GM12878 (cell line): Measurements from ENCODE around the gene ALPP. TPM values are rescaled to one million over a fixed set of nuclear protein-coding genes. Genes with fewer than 3 reads are reported as not detected.

Experiments
- ATAC-seq: fragments of 200-7000 bp; cut with Tn5 transposase; 3 replicates; pipeline ENCODE4 v1.9.1; 2020; ENCODE audit warnings: mild to moderate bottlenecking, moderate library complexity
- BruUV-seq: library from RNA; stranded (reverse); fragments of 400-500 nt; replicated peaks from 2 replicates; lab custom pipeline; 2021; lab: Mats Ljungman, UMichigan
- CTCF ChIA-PET: fragments of 300-600 bp; sonication (Branson Sonifier 250); formaldehyde crosslinking; extraction: SDS; loops from one replicate; lab custom pipeline; 2021; ENCODE audit warnings: inconsistent platforms; lab: Yijun Ruan, JAX
- POLR2A ChIA-PET: fragments of 350-600 bp; formaldehyde crosslinking; extraction: SDS; loops from one replicate; lab custom pipeline; 2021; ENCODE audit warnings: inconsistent platforms; lab: Charles Lee
- RAD21 ChIA-PET: fragments of 300-600 bp; sonication (Branson Sonifier 250); formaldehyde crosslinking; loops from one replicate; lab custom pipeline; 2023; ENCODE audit warnings: antibody characterized with exemption; ENCODE audit not compliant: unreplicated experiment; lab: Charles Lee
- SMC1A ChIA-PET: fragments of 300-600 bp; sonication (Branson Sonifier 250); formaldehyde crosslinking; loops from one replicate; lab custom pipeline; 2023; ENCODE audit not compliant: unreplicated experiment, uncharacterized antibody; lab: Charles Lee
- DNase-seq: peaks from one replicate; pipeline ENCODE4 v3.0.0-alpha.2; 2011; ENCODE audit warnings: low read depth, low spot score
- FAIRE-seq: peaks from 3 replicates; lab custom pipeline; 2011; peaks lifted over from hg19 to GRCh38; lab: Jason Lieb, UNC
- H2AFZ ChIP-seq: 2 replicates; pipeline ENCODE4 v1.6.0; 2011; ENCODE audit warnings: low read depth, low read length, control low read depth; ENCODE audit not compliant: control insufficient read depth
- H3K27ac ChIP-seq: 2 replicates; pipeline ENCODE4 v1.5.1; 2011; ENCODE audit warnings: control low read depth; ENCODE audit not compliant: control insufficient read depth, insufficient read depth
- H3K27me3 ChIP-seq, 2 experiments: replicated peaks in 1 of 2; 2 replicates each; pipeline versions ENCODE4 v1.6.0 to v1.6.1; 2011; ENCODE audit warnings: low read length in 1 of 2; ENCODE audit not compliant: control insufficient read depth in 2 of 2, insufficient read depth in 2 of 2
- H3K36me3 ChIP-seq, 2 experiments: 2 replicates each; pipeline ENCODE4 v1.5.1; 2011; ENCODE audit warnings: low read length in 1 of 2; ENCODE audit not compliant: control insufficient read depth in 2 of 2, insufficient read depth in 2 of 2
- H3K4me1 ChIP-seq: 2 replicates; pipeline ENCODE4 v1.6.1; 2011; ENCODE audit warnings: mild to moderate bottlenecking, low read length, moderate library complexity, mixed read lengths; ENCODE audit not compliant: control insufficient read depth, insufficient read depth
- H3K4me2 ChIP-seq: 2 replicates; pipeline ENCODE4 v1.6.0; 2011; ENCODE audit warnings: control low read depth; ENCODE audit not compliant: control insufficient read depth, insufficient read depth
- H3K4me3 ChIP-seq: fragments of 200-600 bp; sonication (generic); 2 replicates; pipeline ENCODE4 v1.5.1; 2016
- H3K79me2 ChIP-seq: 2 replicates; pipeline ENCODE4 v1.6.0; 2011; ENCODE audit warnings: low read length; ENCODE audit not compliant: control insufficient read depth, insufficient read depth
- H3K9ac ChIP-seq: 2 replicates; pipeline ENCODE4 v1.8.0; 2011; ENCODE audit warnings: low read length, control low read depth, mixed read lengths; ENCODE audit not compliant: control insufficient read depth, insufficient read depth
- H3K9me3 ChIP-seq: replicated peaks from 3 replicates; pipeline ENCODE4 v1.5.1; 2011; ENCODE audit warnings: mild to moderate bottlenecking, low read length; ENCODE audit not compliant: control insufficient read depth, insufficient read depth
- H4K20me1 ChIP-seq: 2 replicates; pipeline ENCODE4 v1.6.0; 2011; ENCODE audit not compliant: control insufficient read depth, insufficient read depth
- BMI1 ChIP-seq: fragments of 450-650 bp; IDR thresholded peaks from 2 replicates; pipeline ENCODE4 v1.6.1; 2016; ENCODE audit warnings: mild to moderate bottlenecking, moderate library complexity, borderline replicate concordance
- CBX3 ChIP-seq: fragments of 200-600 bp; sonication (generic); IDR thresholded peaks from 2 replicates; pipeline ENCODE4 v1.6.1; 2016; ENCODE audit warnings: low read depth, borderline replicate concordance
- CHD2 ChIP-seq: IDR thresholded peaks from 2 replicates; pipeline ENCODE4 v1.6.1; 2011; ENCODE audit warnings: low read depth, low read length, improper control_type of control experiment, borderline replicate concordance
- CREB1 ChIP-seq: IDR thresholded peaks from 2 replicates; pipeline ENCODE4 v1.6.1; 2012; ENCODE audit warnings: low read depth, mild to moderate bottlenecking, inconsistent platforms
- KLF5 ChIP-seq: fragments of 450-650 bp; IDR thresholded peaks from 2 replicates; pipeline ENCODE4 v1.6.1; 2014; ENCODE audit warnings: mild to moderate bottlenecking; ENCODE audit not compliant: partially characterized antibody
- RUNX3 ChIP-seq: IDR thresholded peaks from 2 replicates; pipeline ENCODE4 v1.6.1; 2012; ENCODE audit warnings: low read length, inconsistent platforms
- SP1 ChIP-seq: IDR thresholded peaks from one replicate; pipeline ENCODE4 v1.6.1; 2011; ENCODE audit warnings: low read depth, low read length
- YY1 ChIP-seq: IDR thresholded peaks from 2 replicates; pipeline ENCODE4 v1.6.1; 2011; ENCODE audit warnings: low read depth, mild to moderate bottlenecking, low read length
- ZNF24 ChIP-seq: fragments of 450-650 bp; IDR thresholded peaks from 2 replicates; pipeline ENCODE4 v1.6.1; 2017; ENCODE audit warnings: antibody characterized with exemption, mild to moderate bottlenecking
- WGBS: methylation state at CpG from one replicate; pipeline ENCODE4 v1.1.6; 2016; ENCODE audit warnings: low lambda C conversion rate; ENCODE audit not compliant: insufficient replicate concordance, insufficient coverage; ENCODE audit errors: missing lambda C conversion rate; 5-methylcytosine and 5-hydroxymethylcytosine counted together
- in situ Hi-C: fragments of 300-500 bp; cut with MboI; formaldehyde crosslinking; loops from 9 replicates; pipeline ENCODE4 v1.14.3; 2018; ENCODE audit warnings: mixed read lengths
- intact Hi-C: fragments of 100-400 bp; cut with micrococcal nuclease; formaldehyde crosslinking; loops from one replicate; pipeline ENCODE4 v1.14.2; 2022; ENCODE audit not compliant: unreplicated experiment
- polyA plus RNA-seq, 11 experiments: library from polyadenylated mRNA; depleted of rRNA in 4 of 11; unstranded in 6 of 11; stranded (reverse) in 5 of 11; fragments of >200 nt; fragmentation: Nextera tagmentation in 4 of 11; fragmentation: Illumina TruSeq in 1 of 11; extraction: Ambion mirVana in 4 of 11; extraction: Trizol in 1 of 11; gene quantifications; 1 replicate in 1 of 11; 2 replicates in 10 of 11; pipeline versions ENCODE4 v1.2.1 to v1.2.3, GENCODE V29; 2011 to 2016; ENCODE audit warnings: inconsistent platforms in 2 of 11, missing spikeins in 2 of 11, low read depth in 1 of 11
- total RNA-seq, 4 experiments: library from RNA; depleted of rRNA in 3 of 4; stranded (reverse); fragments of >200 nt in 3 of 4; fragmentation: Illumina TruSeq in 1 of 4; extraction: Trizol in 1 of 4; gene quantifications; 2 replicates each; pipeline versions ENCODE4 v1.2.1 to v1.2.3, GENCODE V29; 2013 to 2021
- TF ChIP-seq, protein P1 (sequence below): fragments of 450-650 bp; IDR thresholded peaks from 2 replicates; pipeline ENCODE4 v1.6.1; 2017; ENCODE audit warnings: mild to moderate bottlenecking, moderate library complexity
- TF ChIP-seq, protein P2 (sequence below): fragments of 450-650 bp; formaldehyde crosslinking; IDR thresholded peaks from 2 replicates; pipeline ENCODE4 v1.5.0; 2022; ENCODE audit warnings: mild to moderate bottlenecking, missing genetic modification characterization
- TF ChIP-seq, protein P3 (sequence below): fragments of 450-650 bp; IDR thresholded peaks from 2 replicates; pipeline ENCODE4 v1.6.1; 2016; ENCODE audit warnings: mild to moderate bottlenecking
- TF ChIP-seq, protein P4 (sequence below): fragments of 450-650 bp; IDR thresholded peaks from 2 replicates; pipeline ENCODE4 v1.6.1; 2016; ENCODE audit warnings: mild to moderate bottlenecking, moderate library complexity, borderline replicate concordance

ALPP gene
- total and polyA plus RNA-seq, 10 of the 15 experiments (the other 5 are each of a cell fraction or from before 2014, with no cell fraction given): 0.21 TPM; not detected in 9

DNA sequence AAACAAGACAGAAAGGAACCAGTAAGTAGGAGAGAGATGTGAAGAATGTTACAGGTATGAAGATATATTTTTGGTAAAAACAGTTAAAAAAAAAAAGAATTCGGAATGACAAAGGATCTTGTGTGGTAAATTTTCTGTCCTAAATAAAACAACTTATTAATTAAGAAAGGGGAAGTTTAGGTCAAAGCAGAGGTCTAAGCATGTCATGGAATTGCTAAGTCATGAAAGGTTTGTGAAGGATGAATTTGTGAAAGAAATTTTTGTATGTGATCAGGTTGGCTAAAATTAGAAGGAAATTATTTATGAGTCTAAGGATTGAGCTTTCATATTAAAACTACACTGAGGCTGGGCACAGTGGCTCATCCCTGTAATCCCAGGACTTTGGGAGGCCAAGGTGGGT, 17.0 kb downstream of the ALPP start:
- ChIA-PET CTCF (no interaction called here), RAD21 (no interaction called here), SMC1A (interaction anchor here (0.6 kb wide), 1 partner anchor 10 kb away, joined by 3 read pairs; no protein-coding TSS in a partner anchor), POLR2A (no interaction called here)
- FAIRE-seq (no peak), ATAC-seq (no peak), DNase-seq (no peak)
- H2AFZ ChIP-seq: no peak overlapping the region
- H3K4me2 ChIP-seq: no peak overlapping the region
- H3K36me3 ChIP-seq: no peaks in the 10 kb centered on the region
- 0% methylated on average over 1 of the region's 1 CpG for WGBS
- no peaks in the 10 kb centered on the region for H4K20me1 ChIP-seq
- H3K27me3 ChIP-seq: no peaks in the 10 kb centered on the region
- H3K4me3 ChIP-seq: no peak overlapping the region
- H3K9me3 ChIP-seq: no peaks in the 10 kb centered on the region
- no peak overlapping the region for H3K9ac ChIP-seq
- H3K79me2 ChIP-seq: no peaks in the 10 kb centered on the region
- BruUV-seq: no TSS peak
- in situ Hi-C loops: no loop called here
- H3K27ac ChIP-seq: no peak overlapping the region
- intact Hi-C loops: no loop called here
- no peaks in the 10 kb centered on the region for H3K4me1 ChIP-seq
- TF ChIP-seq CREB1 (no peak), YY1 (no peak), KLF5 (no peak), SP1 (no peak), ZNF24 (no peak), BMI1 (no peak), CHD2 (no peak), CBX3 (no peak), RUNX3 (no peak)
- TF ChIP-seq, protein P1, sequence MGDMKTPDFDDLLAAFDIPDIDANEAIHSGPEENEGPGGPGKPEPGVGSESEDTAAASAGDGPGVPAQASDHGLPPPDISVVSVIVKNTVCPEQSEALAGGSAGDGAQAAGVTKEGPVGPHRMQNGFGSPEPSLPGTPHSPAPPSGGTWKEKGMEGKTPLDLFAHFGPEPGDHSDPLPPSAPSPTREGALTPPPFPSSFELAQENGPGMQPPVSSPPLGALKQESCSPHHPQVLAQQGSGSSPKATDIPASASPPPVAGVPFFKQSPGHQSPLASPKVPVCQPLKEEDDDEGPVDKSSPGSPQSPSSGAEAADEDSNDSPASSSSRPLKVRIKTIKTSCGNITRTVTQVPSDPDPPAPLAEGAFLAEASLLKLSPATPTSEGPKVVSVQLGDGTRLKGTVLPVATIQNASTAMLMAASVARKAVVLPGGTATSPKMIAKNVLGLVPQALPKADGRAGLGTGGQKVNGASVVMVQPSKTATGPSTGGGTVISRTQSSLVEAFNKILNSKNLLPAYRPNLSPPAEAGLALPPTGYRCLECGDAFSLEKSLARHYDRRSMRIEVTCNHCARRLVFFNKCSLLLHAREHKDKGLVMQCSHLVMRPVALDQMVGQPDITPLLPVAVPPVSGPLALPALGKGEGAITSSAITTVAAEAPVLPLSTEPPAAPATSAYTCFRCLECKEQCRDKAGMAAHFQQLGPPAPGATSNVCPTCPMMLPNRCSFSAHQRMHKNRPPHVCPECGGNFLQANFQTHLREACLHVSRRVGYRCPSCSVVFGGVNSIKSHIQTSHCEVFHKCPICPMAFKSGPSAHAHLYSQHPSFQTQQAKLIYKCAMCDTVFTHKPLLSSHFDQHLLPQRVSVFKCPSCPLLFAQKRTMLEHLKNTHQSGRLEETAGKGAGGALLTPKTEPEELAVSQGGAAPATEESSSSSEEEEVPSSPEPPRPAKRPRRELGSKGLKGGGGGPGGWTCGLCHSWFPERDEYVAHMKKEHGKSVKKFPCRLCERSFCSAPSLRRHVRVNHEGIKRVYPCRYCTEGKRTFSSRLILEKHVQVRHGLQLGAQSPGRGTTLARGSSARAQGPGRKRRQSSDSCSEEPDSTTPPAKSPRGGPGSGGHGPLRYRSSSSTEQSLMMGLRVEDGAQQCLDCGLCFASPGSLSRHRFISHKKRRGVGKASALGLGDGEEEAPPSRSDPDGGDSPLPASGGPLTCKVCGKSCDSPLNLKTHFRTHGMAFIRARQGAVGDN: no peak
- TF ChIP-seq, protein P2, sequence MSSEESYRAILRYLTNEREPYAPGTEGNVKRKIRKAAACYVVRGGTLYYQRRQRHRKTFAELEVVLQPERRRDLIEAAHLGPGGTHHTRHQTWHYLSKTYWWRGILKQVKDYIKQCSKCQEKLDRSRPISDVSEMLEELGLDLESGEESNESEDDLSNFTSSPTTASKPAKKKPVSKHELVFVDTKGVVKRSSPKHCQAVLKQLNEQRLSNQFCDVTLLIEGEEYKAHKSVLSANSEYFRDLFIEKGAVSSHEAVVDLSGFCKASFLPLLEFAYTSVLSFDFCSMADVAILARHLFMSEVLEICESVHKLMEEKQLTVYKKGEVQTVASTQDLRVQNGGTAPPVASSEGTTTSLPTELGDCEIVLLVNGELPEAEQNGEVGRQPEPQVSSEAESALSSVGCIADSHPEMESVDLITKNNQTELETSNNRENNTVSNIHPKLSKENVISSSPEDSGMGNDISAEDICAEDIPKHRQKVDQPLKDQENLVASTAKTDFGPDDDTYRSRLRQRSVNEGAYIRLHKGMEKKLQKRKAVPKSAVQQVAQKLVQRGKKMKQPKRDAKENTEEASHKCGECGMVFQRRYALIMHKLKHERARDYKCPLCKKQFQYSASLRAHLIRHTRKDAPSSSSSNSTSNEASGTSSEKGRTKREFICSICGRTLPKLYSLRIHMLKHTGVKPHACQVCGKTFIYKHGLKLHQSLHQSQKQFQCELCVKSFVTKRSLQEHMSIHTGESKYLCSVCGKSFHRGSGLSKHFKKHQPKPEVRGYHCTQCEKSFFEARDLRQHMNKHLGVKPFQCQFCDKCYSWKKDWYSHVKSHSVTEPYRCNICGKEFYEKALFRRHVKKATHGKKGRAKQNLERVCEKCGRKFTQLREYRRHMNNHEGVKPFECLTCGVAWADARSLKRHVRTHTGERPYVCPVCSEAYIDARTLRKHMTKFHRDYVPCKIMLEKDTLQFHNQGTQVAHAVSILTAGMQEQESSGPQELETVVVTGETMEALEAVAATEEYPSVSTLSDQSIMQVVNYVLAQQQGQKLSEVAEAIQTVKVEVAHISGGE (CRISPR knock-in tag): no peak
- TF ChIP-seq, protein P3, sequence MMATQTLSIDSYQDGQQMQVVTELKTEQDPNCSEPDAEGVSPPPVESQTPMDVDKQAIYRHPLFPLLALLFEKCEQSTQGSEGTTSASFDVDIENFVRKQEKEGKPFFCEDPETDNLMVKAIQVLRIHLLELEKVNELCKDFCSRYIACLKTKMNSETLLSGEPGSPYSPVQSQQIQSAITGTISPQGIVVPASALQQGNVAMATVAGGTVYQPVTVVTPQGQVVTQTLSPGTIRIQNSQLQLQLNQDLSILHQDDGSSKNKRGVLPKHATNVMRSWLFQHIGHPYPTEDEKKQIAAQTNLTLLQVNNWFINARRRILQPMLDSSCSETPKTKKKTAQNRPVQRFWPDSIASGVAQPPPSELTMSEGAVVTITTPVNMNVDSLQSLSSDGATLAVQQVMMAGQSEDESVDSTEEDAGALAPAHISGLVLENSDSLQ: no peak
- TF ChIP-seq, protein P4, sequence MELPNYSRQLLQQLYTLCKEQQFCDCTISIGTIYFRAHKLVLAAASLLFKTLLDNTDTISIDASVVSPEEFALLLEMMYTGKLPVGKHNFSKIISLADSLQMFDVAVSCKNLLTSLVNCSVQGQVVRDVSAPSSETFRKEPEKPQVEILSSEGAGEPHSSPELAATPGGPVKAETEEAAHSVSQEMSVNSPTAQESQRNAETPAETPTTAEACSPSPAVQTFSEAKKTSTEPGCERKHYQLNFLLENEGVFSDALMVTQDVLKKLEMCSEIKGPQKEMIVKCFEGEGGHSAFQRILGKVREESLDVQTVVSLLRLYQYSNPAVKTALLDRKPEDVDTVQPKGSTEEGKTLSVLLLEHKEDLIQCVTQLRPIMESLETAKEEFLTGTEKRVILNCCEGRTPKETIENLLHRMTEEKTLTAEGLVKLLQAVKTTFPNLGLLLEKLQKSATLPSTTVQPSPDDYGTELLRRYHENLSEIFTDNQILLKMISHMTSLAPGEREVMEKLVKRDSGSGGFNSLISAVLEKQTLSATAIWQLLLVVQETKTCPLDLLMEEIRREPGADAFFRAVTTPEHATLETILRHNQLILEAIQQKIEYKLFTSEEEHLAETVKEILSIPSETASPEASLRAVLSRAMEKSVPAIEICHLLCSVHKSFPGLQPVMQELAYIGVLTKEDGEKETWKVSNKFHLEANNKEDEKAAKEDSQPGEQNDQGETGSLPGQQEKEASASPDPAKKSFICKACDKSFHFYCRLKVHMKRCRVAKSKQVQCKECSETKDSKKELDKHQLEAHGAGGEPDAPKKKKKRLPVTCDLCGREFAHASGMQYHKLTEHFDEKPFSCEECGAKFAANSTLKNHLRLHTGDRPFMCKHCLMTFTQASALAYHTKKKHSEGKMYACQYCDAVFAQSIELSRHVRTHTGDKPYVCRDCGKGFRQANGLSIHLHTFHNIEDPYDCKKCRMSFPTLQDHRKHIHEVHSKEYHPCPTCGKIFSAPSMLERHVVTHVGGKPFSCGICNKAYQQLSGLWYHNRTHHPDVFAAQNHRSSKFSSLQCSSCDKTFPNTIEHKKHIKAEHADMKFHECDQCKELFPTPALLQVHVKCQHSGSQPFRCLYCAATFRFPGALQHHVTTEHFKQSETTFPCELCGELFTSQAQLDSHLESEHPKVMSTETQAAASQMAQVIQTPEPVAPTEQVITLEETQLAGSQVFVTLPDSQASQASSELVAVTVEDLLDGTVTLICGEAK: no peak
